HepG2 (cell line): ENCODE data around the gene BEST3. TPM values are rescaled to one million over a fixed set of nuclear protein-coding genes. Genes with fewer than 3 reads are reported as not detected.

ENCODE experiments used
- ASH2L ChIP-seq: fragments of 300-600, 200-600 bp; sonication (generic); IDR thresholded peaks from 2 replicates; pipeline ENCODE4 v1.7.0; 2017; ENCODE audit warnings: low read depth, mild to moderate bottlenecking, moderate library complexity, mixed read lengths, low read length; ENCODE audit not compliant: insufficient read length
- BRCA1 ChIP-seq: sonication (generic); formaldehyde crosslinking; IDR thresholded peaks from 2 replicates; pipeline ENCODE4 v1.4.0; 2020; ENCODE audit warnings: missing genetic modification reagents
- GATAD2A ChIP-seq: IDR thresholded peaks from 2 replicates; pipeline ENCODE4 v1.6.1; 2016
- GPN1 ChIP-seq: sonication (generic); formaldehyde crosslinking; IDR thresholded peaks from 2 replicates; pipeline ENCODE4 v1.5.1; 2020; ENCODE audit warnings: missing genetic modification reagents, borderline replicate concordance
- KMT2A ChIP-seq: sonication (generic); formaldehyde crosslinking; IDR thresholded peaks from 2 replicates; pipeline ENCODE4 v1.4.0; 2020; ENCODE audit warnings: missing genetic modification reagents
- POLR2A ChIP-seq, 2 experiments: IDR thresholded peaks; 2 replicates each; pipeline ENCODE4 v1.6.1; 2011; ENCODE audit warnings: low read depth in 2 of 2, low read length in 2 of 2, mild to moderate bottlenecking in 1 of 2, moderate library complexity in 1 of 2; ENCODE audit not compliant: insufficient read depth in 1 of 2
- POLR2AphosphoS5 ChIP-seq: IDR thresholded peaks from 2 replicates; pipeline ENCODE4 v1.6.1; 2012; ENCODE audit warnings: low read depth, low read length
- POLR2G ChIP-seq: fragments of 200-400 bp; formaldehyde crosslinking; IDR thresholded peaks from 2 replicates; pipeline ENCODE4 v1.6.1; 2018; ENCODE audit warnings: mild to moderate bottlenecking, low read depth, low read length, moderate library complexity
- RAD21 ChIP-seq: fragments of 450-650 bp; formaldehyde crosslinking; IDR thresholded peaks from 2 replicates; pipeline ENCODE4 v1.5.0; 2020; ENCODE audit warnings: mild to moderate bottlenecking
- RARA ChIP-seq: IDR thresholded peaks from 2 replicates; pipeline ENCODE4 v1.6.1; 2016; ENCODE audit warnings: missing genetic modification reagents, missing compliant biosample characterization
- SKI ChIP-seq: fragments of 450-650 bp; IDR thresholded peaks from one replicate; pipeline ENCODE4 v1.6.1; 2018; ENCODE audit warnings: mild to moderate bottlenecking; ENCODE audit not compliant: partially characterized antibody
- TBP ChIP-seq: sonication (generic); formaldehyde crosslinking; IDR thresholded peaks from 2 replicates; pipeline ENCODE4 v1.5.0; 2020; ENCODE audit warnings: missing genetic modification reagents
- YY1 ChIP-seq: IDR thresholded peaks from 2 replicates; pipeline ENCODE4 v1.6.1; 2011; ENCODE audit warnings: low read length, low read depth, moderate library complexity, mild to moderate bottlenecking; ENCODE audit not compliant: insufficient read depth, insufficient replicate concordance
- ZNF121 ChIP-seq: sonication (generic); formaldehyde crosslinking; IDR thresholded peaks from 2 replicates; pipeline ENCODE4 v1.5.0; 2020; ENCODE audit warnings: mild to moderate bottlenecking, missing genetic modification reagents
- ZNF552 ChIP-seq: sonication (generic); formaldehyde crosslinking; IDR thresholded peaks from 2 replicates; pipeline ENCODE4 v1.9.0; 2022; ENCODE audit warnings: missing genetic modification reagents, mild to moderate bottlenecking, borderline replicate concordance
- ZNF782 ChIP-seq: sonication (generic); formaldehyde crosslinking; IDR thresholded peaks from 2 replicates; pipeline ENCODE4 v1.4.0; 2020; ENCODE audit warnings: missing genetic modification reagents, mild to moderate bottlenecking, borderline replicate concordance
- polyA plus RNA-seq, 8 experiments: library from polyadenylated mRNA; depleted of rRNA in 3 of 8; stranded (reverse) in 7 of 8; unstranded in 1 of 8; fragments of >200 nt; fragmentation: Illumina TruSeq in 4 of 8; extraction: Trizol in 4 of 8; gene quantifications; 2 replicates each; pipeline versions ENCODE4 v1.2.1 to v1.2.3, GENCODE V29; 2011 to 2016; ENCODE audit warnings: low read depth in 4 of 8, missing spikeins in 1 of 8, mixed read lengths in 1 of 8; ENCODE audit not compliant: insufficient read depth in 1 of 8
- total RNA-seq, 5 experiments: library from RNA; depleted of rRNA; stranded (reverse); fragments of >200 nt; fragmentation: Illumina TruSeq; extraction: Trizol; gene quantifications; 2 replicates each; pipeline ENCODE4 v1.2.3, GENCODE V29; 2016; ENCODE audit warnings: low read depth in 1 of 5
- TF ChIP-seq, protein P1 (sequence below): sonication (generic); formaldehyde crosslinking; IDR thresholded peaks from 2 replicates; pipeline ENCODE4 v1.8.0; 2022; ENCODE audit warnings: low read depth, missing genetic modification reagents
- TF ChIP-seq, protein P2 (sequence below): sonication (generic); formaldehyde crosslinking; IDR thresholded peaks from 2 replicates; pipeline ENCODE4 v1.5.0; 2020; ENCODE audit warnings: missing genetic modification reagents, mild to moderate bottlenecking, borderline replicate concordance
- TF ChIP-seq, protein P3 (sequence below): sonication (generic); formaldehyde crosslinking; IDR thresholded peaks from 2 replicates; pipeline ENCODE4 v1.5.0; 2020; ENCODE audit warnings: mild to moderate bottlenecking, missing genetic modification reagents, borderline replicate concordance
- TF ChIP-seq, protein P4 (sequence below): sonication (generic); formaldehyde crosslinking; IDR thresholded peaks from 2 replicates; pipeline ENCODE4 v1.5.1; 2020; ENCODE audit warnings: mild to moderate bottlenecking, missing genetic modification reagents, moderate library complexity

BEST3 gene
- total and polyA plus RNA-seq, 2 of the 13 experiments (the other 11 are each of a cell fraction or from before 2014, with no cell fraction given) = not detected

DNA sequence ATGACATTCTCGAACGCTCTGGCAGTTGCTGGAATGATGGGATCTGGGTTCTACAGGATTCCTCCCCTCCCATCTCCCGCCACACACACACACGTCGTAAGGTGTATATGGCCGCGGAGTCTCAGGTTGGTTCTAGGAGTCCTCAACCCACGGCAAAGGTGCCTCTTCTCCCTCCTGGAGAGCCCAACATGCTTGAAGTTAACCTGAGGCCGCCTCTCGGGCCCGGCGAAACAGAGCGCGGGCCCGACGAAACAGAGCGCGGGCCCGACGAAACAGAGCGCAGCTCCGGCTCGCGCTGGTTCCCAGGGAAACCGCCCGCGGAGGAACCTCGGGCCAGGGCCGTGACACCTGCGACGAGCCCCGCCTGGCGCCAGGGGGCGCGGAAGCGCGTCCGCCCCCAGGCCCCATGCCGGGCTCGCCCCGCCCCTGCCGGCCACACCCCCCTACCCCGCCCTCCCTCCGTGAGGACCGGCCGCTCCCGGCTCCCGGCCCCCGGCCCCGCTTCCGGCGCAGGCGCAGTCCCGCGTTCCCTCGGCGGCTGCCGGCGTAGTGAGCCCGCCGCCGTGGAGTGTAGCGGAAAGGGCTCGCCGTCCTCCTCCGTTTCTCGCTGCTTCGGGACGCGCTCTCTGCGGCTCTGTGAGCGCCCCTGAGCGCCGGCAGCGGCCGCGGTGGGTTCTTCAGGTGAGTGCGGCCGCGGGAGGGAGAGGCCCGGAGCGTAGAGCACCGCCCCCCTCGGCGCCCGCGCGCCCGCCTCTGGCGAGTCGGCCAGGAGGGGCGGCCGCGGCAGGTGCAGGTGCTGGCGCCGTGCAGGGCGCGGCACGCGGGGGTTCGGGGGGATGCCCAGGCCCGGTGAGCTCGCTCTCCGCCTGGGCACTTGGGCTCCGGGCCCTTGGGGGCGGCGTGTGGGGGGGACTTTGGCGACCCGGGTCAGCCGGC lies 39.5 kb upstream of the BEST3 start, which contains the start of gene RAB3IP (continued):
- TF ChIP-seq, protein P1, sequence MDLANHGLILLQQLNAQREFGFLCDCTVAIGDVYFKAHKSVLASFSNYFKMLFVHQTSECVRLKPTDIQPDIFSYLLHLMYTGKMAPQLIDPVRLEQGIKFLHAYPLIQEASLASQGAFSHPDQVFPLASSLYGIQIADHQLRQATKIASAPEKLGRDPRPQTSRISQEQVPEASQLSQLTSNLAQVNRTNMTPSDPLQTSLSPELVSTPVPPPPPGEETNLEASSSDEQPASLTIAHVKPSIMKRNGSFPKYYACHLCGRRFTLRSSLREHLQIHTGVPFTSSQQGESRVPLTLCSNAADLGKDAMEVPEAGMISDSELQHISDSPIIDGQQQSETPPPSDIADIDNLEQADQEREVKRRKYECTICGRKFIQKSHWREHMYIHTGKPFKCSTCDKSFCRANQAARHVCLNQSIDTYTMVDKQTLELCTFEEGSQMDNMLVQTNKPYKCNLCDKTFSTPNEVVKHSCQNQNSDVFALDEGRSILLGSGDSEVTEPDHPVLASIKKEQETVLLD = peak; percentile 72; the same call in 1 of the 2 replicates
- TF ChIP-seq, protein P2, sequence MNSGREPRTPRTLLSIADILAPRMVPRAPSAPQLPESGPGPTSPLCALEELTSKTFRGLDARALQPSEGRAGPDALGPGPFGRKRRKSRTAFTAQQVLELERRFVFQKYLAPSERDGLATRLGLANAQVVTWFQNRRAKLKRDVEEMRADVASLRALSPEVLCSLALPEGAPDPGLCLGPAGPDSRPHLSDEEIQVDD (CRISPR knock-in tag) = peak; percentile 30; the same call in 1 of the 2 replicates
- TF ChIP-seq GATAD2A (CRISPR knock-in tag) = 0 out of 2 replicates have a peak, but pooled peaks have one; percentile 13
- TF ChIP-seq, protein P3, sequence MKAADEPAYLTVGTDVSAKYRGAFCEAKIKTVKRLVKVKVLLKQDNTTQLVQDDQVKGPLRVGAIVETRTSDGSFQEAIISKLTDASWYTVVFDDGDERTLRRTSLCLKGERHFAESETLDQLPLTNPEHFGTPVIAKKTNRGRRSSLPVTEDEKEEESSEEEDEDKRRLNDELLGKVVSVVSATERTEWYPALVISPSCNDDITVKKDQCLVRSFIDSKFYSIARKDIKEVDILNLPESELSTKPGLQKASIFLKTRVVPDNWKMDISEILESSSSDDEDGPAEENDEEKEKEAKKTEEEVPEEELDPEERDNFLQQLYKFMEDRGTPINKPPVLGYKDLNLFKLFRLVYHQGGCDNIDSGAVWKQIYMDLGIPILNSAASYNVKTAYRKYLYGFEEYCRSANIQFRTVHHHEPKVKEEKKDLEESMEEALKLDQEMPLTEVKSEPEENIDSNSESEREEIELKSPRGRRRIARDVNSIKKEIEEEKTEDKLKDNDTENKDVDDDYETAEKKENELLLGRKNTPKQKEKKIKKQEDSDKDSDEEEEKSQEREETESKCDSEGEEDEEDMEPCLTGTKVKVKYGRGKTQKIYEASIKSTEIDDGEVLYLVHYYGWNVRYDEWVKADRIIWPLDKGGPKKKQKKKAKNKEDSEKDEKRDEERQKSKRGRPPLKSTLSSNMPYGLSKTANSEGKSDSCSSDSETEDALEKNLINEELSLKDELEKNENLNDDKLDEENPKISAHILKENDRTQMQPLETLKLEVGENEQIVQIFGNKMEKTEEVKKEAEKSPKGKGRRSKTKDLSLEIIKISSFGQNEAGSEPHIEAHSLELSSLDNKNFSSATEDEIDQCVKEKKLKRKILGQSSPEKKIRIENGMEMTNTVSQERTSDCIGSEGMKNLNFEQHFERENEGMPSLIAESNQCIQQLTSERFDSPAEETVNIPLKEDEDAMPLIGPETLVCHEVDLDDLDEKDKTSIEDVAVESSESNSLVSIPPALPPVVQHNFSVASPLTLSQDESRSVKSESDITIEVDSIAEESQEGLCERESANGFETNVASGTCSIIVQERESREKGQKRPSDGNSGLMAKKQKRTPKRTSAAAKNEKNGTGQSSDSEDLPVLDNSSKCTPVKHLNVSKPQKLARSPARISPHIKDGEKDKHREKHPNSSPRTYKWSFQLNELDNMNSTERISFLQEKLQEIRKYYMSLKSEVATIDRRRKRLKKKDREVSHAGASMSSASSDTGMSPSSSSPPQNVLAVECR (CRISPR knock-in tag) = peak; percentile 65; the same call in 1 of the 2 replicates
- TF ChIP-seq POLR2G = peak; percentile 69; the same call in 1 of the 2 replicates
- 0 out of 2 replicates have a peak, but pooled peaks have one; percentile 32 for TF ChIP-seq KMT2A (CRISPR knock-in tag)
- no peak for TF ChIP-seq BRCA1
- TF ChIP-seq GPN1 (CRISPR knock-in tag) = no peak
- no peak for TF ChIP-seq TBP
- no peak for TF ChIP-seq ZNF552 (CRISPR knock-in tag)
- TF ChIP-seq RARA (CRISPR knock-in tag) = 0 out of 2 replicates have a peak, but pooled peaks have one; percentile 10
- 0 out of 2 replicates have a peak, but pooled peaks have one; percentile 29 for TF ChIP-seq ZNF121 (CRISPR knock-in tag)
- peak; percentile 71 for TF ChIP-seq SKI
- peak; percentile 39 for TF ChIP-seq ASH2L
- TF ChIP-seq RAD21 (CRISPR knock-in tag) = peak; percentile 13; the same call in 1 of the 2 replicates
- TF ChIP-seq ZNF782 (CRISPR knock-in tag) = no peak; the same call in 1 of the 2 replicates
- peak in 1 of 2 experiments; percentile 77; a peak in 2 of 4 replicates for TF ChIP-seq POLR2A (IDR thresholded peaks at IDR 0.05; ENCODE audit: insufficient read depth in 1 of 2, low read depth in 2 of 2, low read length in 2 of 2)
- TF ChIP-seq, protein P4, sequence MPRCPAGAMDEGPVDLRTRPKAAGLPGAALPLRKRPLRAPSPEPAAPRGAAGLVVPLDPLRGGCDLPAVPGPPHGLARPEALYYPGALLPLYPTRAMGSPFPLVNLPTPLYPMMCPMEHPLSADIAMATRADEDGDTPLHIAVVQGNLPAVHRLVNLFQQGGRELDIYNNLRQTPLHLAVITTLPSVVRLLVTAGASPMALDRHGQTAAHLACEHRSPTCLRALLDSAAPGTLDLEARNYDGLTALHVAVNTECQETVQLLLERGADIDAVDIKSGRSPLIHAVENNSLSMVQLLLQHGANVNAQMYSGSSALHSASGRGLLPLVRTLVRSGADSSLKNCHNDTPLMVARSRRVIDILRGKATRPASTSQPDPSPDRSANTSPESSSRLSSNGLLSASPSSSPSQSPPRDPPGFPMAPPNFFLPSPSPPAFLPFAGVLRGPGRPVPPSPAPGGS (CRISPR knock-in tag) = peak; percentile 69; the same call in 1 of the 2 replicates
- TF ChIP-seq YY1 = peak; percentile 53
- TF ChIP-seq POLR2AphosphoS5 = peak; percentile 65
